OCI-LY3 (cell line): ENCODE results near the gene FUT4.

ENCODE experiments used
- H2AFZ ChIP-seq: fragments of 200-600, 300-600 bp; shearing (Covaris generic); 2 replicates; pipeline ENCODE4 v1.6.0; 2014; ENCODE audit warnings: antibody characterized with exemption, low read depth, low read length
- H3K27ac ChIP-seq: fragments of 200-600, 300-600 bp; sonication (generic); 2 replicates; pipeline ENCODE4 v1.5.1; 2014; ENCODE audit warnings: mild to moderate bottlenecking, low read length, moderate library complexity, mixed read lengths
- H3K27me3 ChIP-seq: fragments of 200-600, 300-600 bp; sonication (generic); 2 replicates; pipeline ENCODE4 v1.6.1; 2014; ENCODE audit warnings: low read depth, low read length, mixed read lengths
- H3K36me3 ChIP-seq: fragments of 200-600, 300-600 bp; sonication (generic); replicated peaks from 2 replicates; pipeline ENCODE3; 2014; ENCODE audit warnings: low read depth, low read length, mixed read lengths
- H3K4me1 ChIP-seq: fragments of 300-600, 200-600 bp; sonication (generic); 2 replicates; pipeline ENCODE4 v1.6.1; 2014; ENCODE audit warnings: low read length, mixed read lengths
- H3K4me2 ChIP-seq: fragments of 200-600, 300-600 bp; sonication (generic); 2 replicates; pipeline ENCODE4 v1.6.1; 2014; ENCODE audit warnings: low read length, mixed read lengths
- H3K4me3 ChIP-seq: fragments of 300-600, 200-600 bp; sonication (generic); 2 replicates; pipeline ENCODE4 v1.5.1; 2014; ENCODE audit warnings: antibody characterized with exemption, mild to moderate bottlenecking, low read length, moderate library complexity
- H3K79me2 ChIP-seq: fragments of 300-600, 200-600 bp; shearing (Covaris generic); 2 replicates; pipeline ENCODE4 v1.6.1; 2014; ENCODE audit warnings: mild to moderate bottlenecking, low read length, mixed read lengths
- H3K9ac ChIP-seq: fragments of 300-600, 200-600 bp; shearing (Covaris generic); 2 replicates; pipeline ENCODE4 v1.6.0; 2014; ENCODE audit warnings: mild to moderate bottlenecking, low read length, moderate library complexity
- H3K9me3 ChIP-seq: fragments of 200-600, 300-600 bp; shearing (Covaris generic); 2 replicates; pipeline ENCODE4 v1.6.1; 2014; ENCODE audit warnings: low read length, mixed read lengths; ENCODE audit not compliant: insufficient read depth
- H4K20me1 ChIP-seq: fragments of 200-600, 300-600 bp; sonication (generic); 2 replicates; pipeline ENCODE4 v1.6.1; 2016; ENCODE audit warnings: low read length, mixed read lengths; ENCODE audit not compliant: insufficient read depth
- EZH2phosphoT487 ChIP-seq: fragments of 200-600 bp; shearing (Covaris generic); IDR thresholded peaks from 2 replicates; pipeline ENCODE4 v1.6.1; 2018; ENCODE audit warnings: antibody characterized with exemption, mixed run types, low read depth
- TF ChIP-seq, protein P1 (sequence below): fragments of 200-600, 300-600 bp; sonication (generic); IDR thresholded peaks from 2 replicates; pipeline ENCODE4 v1.5.1; 2014; ENCODE audit warnings: antibody characterized with exemption, low read length, low read depth

The FUT4 gene

GRCh38 chr11:94574193-94574961 is 30.7 kb downstream of the FUT4 start:
- Histone ChIP-seq H2AFZ (no peak overlapping the region), H4K20me1 (no peaks in the 10 kb centered on the region)

GRCh38 chr11:94576306-94576705 is 32.6 kb downstream of the FUT4 start:
- H3K4me2 ChIP-seq = no peak overlapping the region
- no peaks in the 10 kb centered on the region for H3K79me2 ChIP-seq
- H2AFZ ChIP-seq = no peak overlapping the region
- no peak overlapping the region for H3K27ac ChIP-seq
- H3K36me3 ChIP-seq = no peaks in the 10 kb centered on the region
- no peaks in the 10 kb centered on the region for H3K4me1 ChIP-seq
- no peaks in the 10 kb centered on the region for H4K20me1 ChIP-seq
- H3K27me3 ChIP-seq = no peaks in the 10 kb centered on the region
- no peaks in the 10 kb centered on the region for H3K9me3 ChIP-seq
- no peak overlapping the region for H3K9ac ChIP-seq
- H3K4me3 ChIP-seq = no peak overlapping the region
- no peak for TF ChIP-seq EZH2phosphoT487
- TF ChIP-seq, protein P1, sequence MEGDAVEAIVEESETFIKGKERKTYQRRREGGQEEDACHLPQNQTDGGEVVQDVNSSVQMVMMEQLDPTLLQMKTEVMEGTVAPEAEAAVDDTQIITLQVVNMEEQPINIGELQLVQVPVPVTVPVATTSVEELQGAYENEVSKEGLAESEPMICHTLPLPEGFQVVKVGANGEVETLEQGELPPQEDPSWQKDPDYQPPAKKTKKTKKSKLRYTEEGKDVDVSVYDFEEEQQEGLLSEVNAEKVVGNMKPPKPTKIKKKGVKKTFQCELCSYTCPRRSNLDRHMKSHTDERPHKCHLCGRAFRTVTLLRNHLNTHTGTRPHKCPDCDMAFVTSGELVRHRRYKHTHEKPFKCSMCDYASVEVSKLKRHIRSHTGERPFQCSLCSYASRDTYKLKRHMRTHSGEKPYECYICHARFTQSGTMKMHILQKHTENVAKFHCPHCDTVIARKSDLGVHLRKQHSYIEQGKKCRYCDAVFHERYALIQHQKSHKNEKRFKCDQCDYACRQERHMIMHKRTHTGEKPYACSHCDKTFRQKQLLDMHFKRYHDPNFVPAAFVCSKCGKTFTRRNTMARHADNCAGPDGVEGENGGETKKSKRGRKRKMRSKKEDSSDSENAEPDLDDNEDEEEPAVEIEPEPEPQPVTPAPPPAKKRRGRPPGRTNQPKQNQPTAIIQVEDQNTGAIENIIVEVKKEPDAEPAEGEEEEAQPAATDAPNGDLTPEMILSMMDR = no peak

More at GRCh38 chr11:94574193-94574961, 30.7 kb downstream of the FUT4 start:
- Histone ChIP-seq H3K27me3 (no peaks in the 10 kb centered on the region), H3K4me3 (no peak overlapping the region), H3K4me1 (no peaks in the 10 kb centered on the region), H3K27ac (no peak overlapping the region), H3K36me3 (no peaks in the 10 kb centered on the region), H3K79me2 (no peaks in the 10 kb centered on the region), H3K4me2 (no peak overlapping the region), H3K9me3 (no peaks in the 10 kb centered on the region), H3K9ac (no peak overlapping the region)
- TF ChIP-seq, protein P1 = no peak
- no peak for TF ChIP-seq EZH2phosphoT487

- Histone ChIP-seq H3K9ac (no peak overlapping the region), H3K4me2 (no peak overlapping the region), H3K27ac (no peak overlapping the region), H3K27me3 (no peaks in the 10 kb centered on the region), H3K4me3 (no peak overlapping the region), H3K9me3 (no peaks in the 10 kb centered on the region), H3K4me1 (peaks cover 14% of the 10 kb centered on the region), H3K79me2 (no peaks in the 10 kb centered on the region), H3K36me3 (no peaks in the 10 kb centered on the region), H4K20me1 (no peaks in the 10 kb centered on the region), H2AFZ (no peak overlapping the region)
- no peak for TF ChIP-seq EZH2phosphoT487
- TF ChIP-seq, protein P1 = no peak
These were observed 34.1 kb downstream of the FUT4 start for GRCh38 chr11:94577841-94578240.

- Histone ChIP-seq H3K36me3 (no peaks in the 10 kb centered on the region), H3K9ac (no peak overlapping the region), H3K4me3 (no peak overlapping the region), H3K27me3 (no peaks in the 10 kb centered on the region), H3K4me2 (peak overlapping the region; percentile 24; the same call in 1 of the 2 replicates), H3K9me3 (no peaks in the 10 kb centered on the region), H3K79me2 (no peaks in the 10 kb centered on the region), H4K20me1 (no peaks in the 10 kb centered on the region), H3K27ac (no peak overlapping the region), H3K4me1 (peaks cover 32% of the 10 kb centered on the region), H2AFZ (no peak overlapping the region)
- TF ChIP-seq EZH2phosphoT487 = no peak
- TF ChIP-seq, protein P1 = no peak
These were observed 38.2 kb downstream of the FUT4 start for GRCh38 chr11:94581926-94582325.
